NCI-H524 (cell line): Measurements from ENCODE around the gene TRIO.
"Not testable (repeated sequence)": the region's sequence is repeated elsewhere in the genome, so short reads cannot be mapped to it uniquely, and the experiment has no call there.

ENCODE experiments used
- DNase-seq, 2 experiments: peaks; one replicate each; lab custom pipeline; 2025; lab: John Stamatoyannopoulos, UW

The TRIO gene

GRCh38 chr5:14358536-14358935 lies 215.4 kb downstream of the TRIO start:
- DNase-seq = no peak

- no peak for DNase-seq
Measured at GRCh38 chr5:14359069-14360043, 216.2 kb downstream of the TRIO start.

- no peak for DNase-seq
Measured at GRCh38 chr5:14362491-14362890, 219.3 kb downstream of the TRIO start.

- peak in 1 of 2 experiments; percentile 34 for DNase-seq
Measured at GRCh38 chr5:14364096-14364495, 221.0 kb downstream of the TRIO start.

GRCh38 chr5:14364576-14365472 lies 221.7 kb downstream of the TRIO start:
- peak; percentile 34 to 57 for DNase-seq

GRCh38 chr5:14365831-14366430 lies 222.8 kb downstream of the TRIO start:
- DNase-seq = no peak

GRCh38 chr5:14366763-14367162 lies 223.6 kb downstream of the TRIO start:
- DNase-seq = no peak

GRCh38 chr5:14367364-14367763 lies 224.2 kb downstream of the TRIO start:
- DNase-seq = no peak

GRCh38 chr5:14369780-14370179 lies 226.6 kb downstream of the TRIO start:
- DNase-seq = no peak

GRCh38 chr5:14370386-14370785 lies 227.2 kb downstream of the TRIO start:
- no peak for DNase-seq

GRCh38 chr5:14373685-14374084 lies 230.5 kb downstream of the TRIO start:
- DNase-seq = no peak

- DNase-seq = no peak
Measured at GRCh38 chr5:14374100-14374499, 231.0 kb downstream of the TRIO start.

- no peak for DNase-seq
Measured at GRCh38 chr5:14376789-14377188, 233.6 kb downstream of the TRIO start.

GRCh38 chr5:14379739-14380497 lies 236.8 kb downstream of the TRIO start:
- no peak for DNase-seq

GRCh38 chr5:14380712-14381111 lies 237.6 kb downstream of the TRIO start:
- DNase-seq = no peak

GRCh38 chr5:14382640-14383039 lies 239.5 kb downstream of the TRIO start:
- no peak for DNase-seq

GRCh38 chr5:14383923-14384322 lies 240.8 kb downstream of the TRIO start:
- no peak for DNase-seq

GRCh38 chr5:14385019-14385418 lies 241.9 kb downstream of the TRIO start:
- no peak for DNase-seq

- DNase-seq = no peak
Measured at GRCh38 chr5:14386884-14387624, 243.9 kb downstream of the TRIO start.

GRCh38 chr5:14388741-14389140 lies 245.6 kb downstream of the TRIO start:
- DNase-seq = no peak

- DNase-seq = not testable (repeated sequence)
Measured at GRCh38 chr5:14392552-14392951, 249.4 kb downstream of the TRIO start.
